GM10248 (cell line): ENCODE results near the gene ARPP21.

ENCODE experiments used
- CTCF ChIA-PET: fragments of 300-600 bp; sonication (Branson Sonifier 250); formaldehyde crosslinking; extraction: SDS; loops from one replicate; lab custom pipeline; 2021; ENCODE audit warnings: antibody characterized with exemption; lab: Yijun Ruan, JAX
- POLR2A ChIA-PET: fragments of 350-650 bp; sonication (Branson Sonifier 250); formaldehyde crosslinking; extraction: SDS; loops from one replicate; lab custom pipeline; 2020; ENCODE audit warnings: antibody characterized with exemption; lab: Yijun Ruan, JAX
- DNase-seq: peaks from one replicate; pipeline ENCODE4 v3.0.0; 2012; ENCODE audit errors: extremely low spot score
- TF ChIP-seq, protein P1 (sequence below): IDR thresholded peaks from 2 replicates; pipeline ENCODE4 v1.5.1; 2012; ENCODE audit warnings: mild to moderate bottlenecking, low read depth; ENCODE audit errors: extremely low read depth, missing control alignments, control extremely low read depth

The ARPP21 gene

DNA sequence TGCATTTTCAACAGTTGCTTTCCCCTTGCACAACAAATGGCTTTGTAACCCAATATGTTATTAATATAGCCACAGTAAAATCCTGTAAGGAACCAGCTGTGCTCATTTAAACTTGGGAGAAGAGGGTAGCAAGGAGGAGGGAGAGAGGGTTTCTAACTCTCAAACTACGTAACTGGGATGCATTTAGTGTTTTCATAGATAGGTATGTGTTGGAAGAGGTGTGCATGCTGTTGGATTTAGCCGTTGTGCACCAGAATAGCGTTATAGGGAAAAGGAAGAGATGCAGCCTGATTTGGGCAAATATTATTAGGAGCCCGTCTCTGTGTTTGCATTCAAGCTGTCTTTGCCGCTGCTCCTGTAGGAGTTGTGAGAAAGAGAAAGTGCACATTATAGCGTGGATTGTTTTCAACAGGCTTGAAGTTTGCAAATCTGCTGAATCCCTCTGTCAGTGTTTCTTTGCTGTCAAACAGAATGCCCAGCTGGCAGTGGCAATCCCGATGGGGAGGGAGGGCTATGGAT, 39.4 kb downstream of the ARPP21 start:
- ChIA-PET POLR2A (no interaction called here), CTCF (interaction anchor here (0.8 kb wide), 1 partner anchor 18 kb away, joined by 3 read pairs; no protein-coding TSS in a partner anchor)
- DNase-seq = no peak
- TF ChIP-seq, protein P1, sequence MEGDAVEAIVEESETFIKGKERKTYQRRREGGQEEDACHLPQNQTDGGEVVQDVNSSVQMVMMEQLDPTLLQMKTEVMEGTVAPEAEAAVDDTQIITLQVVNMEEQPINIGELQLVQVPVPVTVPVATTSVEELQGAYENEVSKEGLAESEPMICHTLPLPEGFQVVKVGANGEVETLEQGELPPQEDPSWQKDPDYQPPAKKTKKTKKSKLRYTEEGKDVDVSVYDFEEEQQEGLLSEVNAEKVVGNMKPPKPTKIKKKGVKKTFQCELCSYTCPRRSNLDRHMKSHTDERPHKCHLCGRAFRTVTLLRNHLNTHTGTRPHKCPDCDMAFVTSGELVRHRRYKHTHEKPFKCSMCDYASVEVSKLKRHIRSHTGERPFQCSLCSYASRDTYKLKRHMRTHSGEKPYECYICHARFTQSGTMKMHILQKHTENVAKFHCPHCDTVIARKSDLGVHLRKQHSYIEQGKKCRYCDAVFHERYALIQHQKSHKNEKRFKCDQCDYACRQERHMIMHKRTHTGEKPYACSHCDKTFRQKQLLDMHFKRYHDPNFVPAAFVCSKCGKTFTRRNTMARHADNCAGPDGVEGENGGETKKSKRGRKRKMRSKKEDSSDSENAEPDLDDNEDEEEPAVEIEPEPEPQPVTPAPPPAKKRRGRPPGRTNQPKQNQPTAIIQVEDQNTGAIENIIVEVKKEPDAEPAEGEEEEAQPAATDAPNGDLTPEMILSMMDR = no peak

DNA sequence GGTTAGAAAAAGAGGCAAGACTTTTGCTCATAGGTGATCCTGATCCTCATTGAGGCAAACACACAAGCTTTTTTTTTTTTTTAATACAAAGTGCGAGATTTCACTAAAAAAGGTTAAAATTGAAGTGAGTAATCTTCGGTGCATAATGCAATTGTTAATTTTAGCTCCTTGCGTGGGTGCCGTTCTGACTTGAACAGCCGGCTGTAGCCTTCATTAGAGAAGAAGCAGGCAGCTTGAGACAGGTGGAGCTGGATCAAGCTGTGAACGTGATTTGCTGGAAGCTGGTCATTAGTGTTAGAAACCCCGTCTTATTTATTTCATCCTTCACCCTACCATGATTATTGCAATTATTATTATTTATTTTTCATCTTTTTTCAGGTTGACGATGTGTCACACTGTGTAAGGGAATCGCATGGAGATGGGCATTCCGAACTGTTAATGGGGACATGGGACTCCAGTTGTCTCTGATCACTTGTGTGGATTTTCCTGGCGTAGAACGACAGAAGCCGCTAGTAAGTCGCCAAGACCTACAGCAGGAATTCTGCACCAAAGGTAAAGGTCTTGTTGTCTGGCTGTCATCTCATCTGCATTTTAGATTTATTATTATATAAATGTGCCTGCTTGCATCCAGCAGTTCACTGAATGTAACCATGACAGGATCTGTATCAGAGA, 40.2 kb downstream of the ARPP21 start:
- ChIA-PET CTCF (interaction anchor here (0.8 kb wide), 1 partner anchor 19 kb away, joined by 3 read pairs; no protein-coding TSS in a partner anchor), POLR2A (no interaction called here)
- TF ChIP-seq, protein P1 = no peak
- DNase-seq = no peak

DNA sequence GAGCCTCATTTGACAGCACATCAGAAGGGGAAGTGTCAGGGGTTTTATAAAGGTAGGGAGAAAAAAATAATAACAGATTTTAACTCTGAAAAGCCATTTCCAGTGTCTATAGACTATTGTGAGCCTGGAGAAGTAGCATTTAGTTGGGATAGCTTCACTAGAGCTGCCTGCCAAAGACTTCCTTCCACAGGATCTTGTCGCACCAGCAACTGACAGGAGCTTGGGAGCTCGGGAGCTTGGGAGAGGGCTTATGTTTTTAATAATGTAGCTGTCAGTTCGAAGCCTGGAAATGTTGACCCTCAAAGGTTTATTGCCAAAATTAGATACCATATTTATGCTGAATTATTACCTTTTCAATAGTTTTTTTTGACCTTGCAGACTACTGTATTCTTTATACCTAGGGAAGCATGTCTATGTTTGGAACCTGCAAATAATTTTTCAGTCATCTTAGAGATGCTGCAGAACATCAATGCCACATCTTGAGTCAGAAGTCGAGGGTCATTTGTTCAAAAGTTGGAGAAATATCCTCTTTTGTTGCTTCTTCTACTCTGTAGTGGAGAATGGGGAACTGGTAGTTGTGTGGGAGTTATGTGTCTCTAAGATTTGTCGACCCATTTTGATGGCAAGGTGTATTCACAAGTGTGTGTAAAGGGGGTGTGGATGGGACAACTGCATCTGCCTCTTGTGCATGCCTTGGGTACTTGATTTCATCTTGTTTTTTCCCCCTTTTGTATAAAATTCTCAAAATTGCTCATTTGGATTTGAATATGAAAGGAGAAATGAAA, 41.7 kb downstream of the ARPP21 start:
- CTCF ChIA-PET = no interaction called here
- no peak for DNase-seq
- TF ChIP-seq, protein P1 = no peak
- POLR2A ChIA-PET = no interaction called here

DNA sequence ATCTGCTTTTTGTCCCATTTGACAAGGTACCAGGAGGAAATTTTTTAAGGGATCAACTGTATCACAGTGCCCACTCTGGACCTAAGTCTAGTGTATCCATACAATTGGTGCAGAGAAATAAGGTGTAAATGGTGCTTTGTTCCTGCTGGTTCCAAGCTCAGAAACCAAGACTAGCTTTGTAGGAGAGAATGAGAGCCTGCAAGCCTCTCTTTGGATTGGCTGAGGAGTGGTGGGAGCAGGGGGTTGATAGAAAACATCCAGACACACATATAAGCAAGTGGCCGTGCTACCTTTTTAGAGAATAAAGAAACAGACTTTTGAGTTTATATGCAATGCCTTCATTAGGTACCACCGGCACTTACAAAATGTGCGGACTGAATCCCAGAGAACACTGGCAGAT, 45.8 kb downstream of the ARPP21 start:
- TF ChIP-seq, protein P1 = no peak
- ChIA-PET CTCF (no interaction called here), POLR2A (no interaction called here)
- DNase-seq = no peak

DNA sequence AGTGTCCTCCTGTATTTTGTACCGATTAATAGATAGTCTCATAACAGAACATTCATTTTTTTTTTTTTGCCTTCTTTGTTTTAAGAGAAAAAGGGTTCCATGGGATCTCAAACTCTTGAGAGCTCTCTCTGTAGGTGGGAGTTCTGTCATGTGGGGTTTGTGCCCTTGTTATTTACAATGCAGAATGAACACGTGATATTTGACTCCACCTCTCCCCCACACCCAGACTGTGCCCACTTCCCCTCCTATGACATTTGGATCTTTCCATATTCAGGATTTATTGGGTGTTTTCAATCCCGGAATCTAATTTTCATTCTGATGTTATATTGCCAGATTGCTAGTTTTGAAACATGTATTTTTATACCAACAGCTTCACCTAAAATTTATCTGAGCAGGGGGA, 49.5 kb downstream of the ARPP21 start:
- POLR2A ChIA-PET = no interaction called here
- CTCF ChIA-PET = interaction anchor here (1.9 kb wide), 1 partner anchor 22 kb away, joined by 3 read pairs; no protein-coding TSS in a partner anchor
- TF ChIP-seq, protein P1 = no peak
- DNase-seq = no peak

DNA sequence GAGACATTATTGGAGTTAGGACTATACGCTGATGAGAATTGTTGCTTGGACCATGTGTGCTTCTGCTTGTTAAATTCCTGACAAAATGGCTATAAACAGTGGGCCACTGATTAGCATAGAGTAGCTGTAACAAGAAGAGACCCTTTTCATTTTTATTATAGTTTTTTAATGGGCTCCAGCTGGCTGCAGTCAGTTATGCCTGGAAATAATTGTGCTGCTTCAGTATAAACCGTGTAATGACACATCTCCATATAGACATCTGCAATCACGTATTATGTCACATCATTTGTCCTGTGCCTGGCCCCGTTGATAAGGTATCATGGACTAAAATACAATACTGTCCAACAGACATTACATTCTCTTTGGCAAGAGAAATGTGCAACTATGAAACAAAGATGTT, 50.9 kb downstream of the ARPP21 start:
- CTCF ChIA-PET = interaction anchor here (1.9 kb wide), 1 partner anchor 20 kb away, joined by 4 read pairs; no protein-coding TSS in a partner anchor
- POLR2A ChIA-PET = no interaction called here
- no peak for DNase-seq
- TF ChIP-seq, protein P1 = no peak
